ENCODE results near the gene ADAMTS2.

The ADAMTS2 gene

DNA sequence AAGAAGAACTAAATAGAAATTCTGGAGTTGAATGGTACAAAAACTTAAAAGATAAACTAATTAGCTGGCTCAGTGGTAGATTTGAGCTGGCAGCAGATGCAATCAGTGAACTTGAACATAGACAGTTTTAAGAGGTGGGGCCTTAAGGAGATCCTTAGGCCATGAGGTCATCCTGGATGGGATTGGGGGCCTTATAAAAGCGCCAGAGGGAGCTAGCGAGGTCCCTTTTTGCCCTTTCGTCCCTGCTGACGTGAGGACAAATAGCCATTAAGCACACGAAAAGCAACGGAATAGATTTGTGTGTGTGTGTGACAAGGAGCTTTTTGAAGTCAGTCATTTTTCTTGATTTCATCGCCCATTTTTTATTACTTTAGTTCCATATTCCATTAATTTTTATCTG is 201.8 kb downstream of the ADAMTS2 start:
- TF ChIP-seq NFIC (IDR thresholded peaks at IDR 0.05): no peak

- TF ChIP-seq TAF1 (IDR thresholded peaks at IDR 0.05; ENCODE audit: low read depth) (no peak), FOXM1 (IDR thresholded peaks at IDR 0.05; ENCODE audit: borderline replicate concordance, low read depth) (no peak), NFIC (IDR thresholded peaks at IDR 0.05) (no peak), TEAD4 (IDR thresholded peaks at IDR 0.05) (no peak), CEBPB (IDR thresholded peaks at IDR 0.05) (no peak), TCF12 (IDR thresholded peaks at IDR 0.05; ENCODE audit: low read depth) (no peak), CREB1 (IDR thresholded peaks at IDR 0.05; ENCODE audit: low read depth) (no peak), MAX (IDR thresholded peaks at IDR 0.05) (no peak), ZBTB7A (IDR thresholded peaks at IDR 0.05; ENCODE audit: low read depth) (no peak), YY1 (IDR thresholded peaks at IDR 0.05; ENCODE audit: low read depth) (no peak), RAD21 (IDR thresholded peaks at IDR 0.05; ENCODE audit: low read depth) (no peak), EGR1 (IDR thresholded peaks at IDR 0.05) (no peak), EP300 (IDR thresholded peaks at IDR 0.05; ENCODE audit: borderline replicate concordance) (no peak)
- TF ChIP-seq, protein P1, sequence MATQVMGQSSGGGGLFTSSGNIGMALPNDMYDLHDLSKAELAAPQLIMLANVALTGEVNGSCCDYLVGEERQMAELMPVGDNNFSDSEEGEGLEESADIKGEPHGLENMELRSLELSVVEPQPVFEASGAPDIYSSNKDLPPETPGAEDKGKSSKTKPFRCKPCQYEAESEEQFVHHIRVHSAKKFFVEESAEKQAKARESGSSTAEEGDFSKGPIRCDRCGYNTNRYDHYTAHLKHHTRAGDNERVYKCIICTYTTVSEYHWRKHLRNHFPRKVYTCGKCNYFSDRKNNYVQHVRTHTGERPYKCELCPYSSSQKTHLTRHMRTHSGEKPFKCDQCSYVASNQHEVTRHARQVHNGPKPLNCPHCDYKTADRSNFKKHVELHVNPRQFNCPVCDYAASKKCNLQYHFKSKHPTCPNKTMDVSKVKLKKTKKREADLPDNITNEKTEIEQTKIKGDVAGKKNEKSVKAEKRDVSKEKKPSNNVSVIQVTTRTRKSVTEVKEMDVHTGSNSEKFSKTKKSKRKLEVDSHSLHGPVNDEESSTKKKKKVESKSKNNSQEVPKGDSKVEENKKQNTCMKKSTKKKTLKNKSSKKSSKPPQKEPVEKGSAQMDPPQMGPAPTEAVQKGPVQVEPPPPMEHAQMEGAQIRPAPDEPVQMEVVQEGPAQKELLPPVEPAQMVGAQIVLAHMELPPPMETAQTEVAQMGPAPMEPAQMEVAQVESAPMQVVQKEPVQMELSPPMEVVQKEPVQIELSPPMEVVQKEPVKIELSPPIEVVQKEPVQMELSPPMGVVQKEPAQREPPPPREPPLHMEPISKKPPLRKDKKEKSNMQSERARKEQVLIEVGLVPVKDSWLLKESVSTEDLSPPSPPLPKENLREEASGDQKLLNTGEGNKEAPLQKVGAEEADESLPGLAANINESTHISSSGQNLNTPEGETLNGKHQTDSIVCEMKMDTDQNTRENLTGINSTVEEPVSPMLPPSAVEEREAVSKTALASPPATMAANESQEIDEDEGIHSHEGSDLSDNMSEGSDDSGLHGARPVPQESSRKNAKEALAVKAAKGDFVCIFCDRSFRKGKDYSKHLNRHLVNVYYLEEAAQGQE (IDR thresholded peaks at IDR 0.05; ENCODE audit: low read depth): no peak
- TF ChIP-seq, protein P2, sequence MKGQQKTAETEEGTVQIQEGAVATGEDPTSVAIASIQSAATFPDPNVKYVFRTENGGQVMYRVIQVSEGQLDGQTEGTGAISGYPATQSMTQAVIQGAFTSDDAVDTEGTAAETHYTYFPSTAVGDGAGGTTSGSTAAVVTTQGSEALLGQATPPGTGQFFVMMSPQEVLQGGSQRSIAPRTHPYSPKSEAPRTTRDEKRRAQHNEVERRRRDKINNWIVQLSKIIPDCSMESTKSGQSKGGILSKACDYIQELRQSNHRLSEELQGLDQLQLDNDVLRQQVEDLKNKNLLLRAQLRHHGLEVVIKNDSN (IDR thresholded peaks at IDR 0.05): no peak
These were observed 202.6 kb downstream of the ADAMTS2 start for GRCh38 chr5:179142434-179143198.

DNA sequence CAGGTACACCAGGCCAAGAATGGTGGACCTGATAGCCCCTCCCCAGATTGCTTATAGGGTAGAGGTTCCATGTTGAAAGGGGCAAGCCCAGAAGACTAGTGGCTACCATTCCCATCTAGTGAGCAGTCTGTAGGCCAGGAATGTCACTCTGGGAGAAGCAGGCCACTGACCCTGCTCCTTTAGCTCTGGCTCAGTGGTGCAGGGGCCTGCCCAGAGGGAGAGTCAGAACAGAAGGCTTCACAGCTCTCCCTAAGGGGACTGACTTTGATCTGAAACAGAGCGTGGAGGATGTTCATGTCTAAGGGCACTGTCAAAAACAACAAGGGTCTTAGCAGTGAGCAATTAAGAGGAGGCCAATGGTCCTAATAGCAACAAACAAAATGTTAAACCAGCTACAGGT is 203.4 kb downstream of the ADAMTS2 start:
- no peak for TF ChIP-seq YY1 (IDR thresholded peaks at IDR 0.05; ENCODE audit: low read depth)
- no peak for TF ChIP-seq ZBTB7A (IDR thresholded peaks at IDR 0.05; ENCODE audit: low read depth)
- TF ChIP-seq, protein P2 (IDR thresholded peaks at IDR 0.05): no peak
- TF ChIP-seq, protein P1 (IDR thresholded peaks at IDR 0.05; ENCODE audit: low read depth): no peak
- no peak for TF ChIP-seq TCF12 (IDR thresholded peaks at IDR 0.05; ENCODE audit: low read depth)
- no peak for TF ChIP-seq TAF1 (IDR thresholded peaks at IDR 0.05; ENCODE audit: low read depth)
- TF ChIP-seq CREB1 (IDR thresholded peaks at IDR 0.05; ENCODE audit: low read depth): no peak
- TF ChIP-seq EGR1 (IDR thresholded peaks at IDR 0.05): no peak
- no peak for TF ChIP-seq NFIC (IDR thresholded peaks at IDR 0.05)
- TF ChIP-seq CEBPB (IDR thresholded peaks at IDR 0.05): no peak
- TF ChIP-seq EP300 (IDR thresholded peaks at IDR 0.05; ENCODE audit: borderline replicate concordance): no peak
- no peak for TF ChIP-seq TEAD4 (IDR thresholded peaks at IDR 0.05)
- TF ChIP-seq FOXM1 (IDR thresholded peaks at IDR 0.05; ENCODE audit: borderline replicate concordance, low read depth): no peak

DNA sequence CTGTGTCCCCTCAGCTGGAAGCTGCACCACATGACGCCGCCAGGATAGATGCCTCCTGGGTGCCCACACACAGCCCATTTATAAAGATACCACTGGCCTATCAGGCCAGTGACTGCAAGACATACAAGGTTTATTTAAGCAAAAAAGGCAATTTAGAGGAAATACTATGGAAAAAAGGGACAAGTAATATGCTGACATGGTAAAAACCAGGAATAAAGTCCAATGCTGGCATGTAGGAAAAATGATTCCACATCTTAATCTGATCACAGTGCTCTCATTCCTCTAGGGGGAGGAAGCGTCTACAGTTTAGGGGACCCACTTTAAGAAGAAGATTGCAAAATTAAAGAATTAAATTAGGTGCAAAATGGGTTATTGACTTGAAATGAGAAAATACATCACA is 205.0 kb downstream of the ADAMTS2 start:
- TF ChIP-seq NFIC (IDR thresholded peaks at IDR 0.05): no peak
- no peak for TF ChIP-seq EP300 (IDR thresholded peaks at IDR 0.05; ENCODE audit: borderline replicate concordance)
- TF ChIP-seq, protein P1 (IDR thresholded peaks at IDR 0.05; ENCODE audit: low read depth): no peak
- TF ChIP-seq FOXM1 (IDR thresholded peaks at IDR 0.05; ENCODE audit: borderline replicate concordance, low read depth): no peak
- no peak for TF ChIP-seq TCF12 (IDR thresholded peaks at IDR 0.05; ENCODE audit: low read depth)
- TF ChIP-seq, protein P2 (IDR thresholded peaks at IDR 0.05): no peak
- TF ChIP-seq MAX (IDR thresholded peaks at IDR 0.05): no peak
- TF ChIP-seq EGR1 (IDR thresholded peaks at IDR 0.05): no peak
- no peak for TF ChIP-seq TEAD4 (IDR thresholded peaks at IDR 0.05)
